ENCODE data around the gene CDH12.
"Not testable (repeated sequence)": the region's sequence is repeated elsewhere in the genome, so short reads cannot be mapped to it uniquely, and the experiment has no call there.

Gene CDH12

GRCh38 chr5:22554475-22554874 is 298.7 kb downstream of the CDH12 start:
- no peak for DNase-seq

GRCh38 chr5:22549876-22550671 is 303.1 kb downstream of the CDH12 start:
- no peak for DNase-seq

GRCh38 chr5:22542340-22542739 is 310.8 kb downstream of the CDH12 start:
- no peak for DNase-seq

GRCh38 chr5:22541037-22541436 is 312.1 kb downstream of the CDH12 start:
- DNase-seq = no peak

- no peak for DNase-seq
These were observed 313.4 kb downstream of the CDH12 start for GRCh38 chr5:22539762-22540161.

GRCh38 chr5:22531986-22532385 is 321.2 kb downstream of the CDH12 start:
- no peak for DNase-seq

GRCh38 chr5:22521521-22521920 is 331.6 kb downstream of the CDH12 start:
- DNase-seq = peak; percentile 2

GRCh38 chr5:22516497-22516896 is 336.6 kb downstream of the CDH12 start:
- DNase-seq = not testable (repeated sequence)

- DNase-seq = no peak
These were observed 338.9 kb downstream of the CDH12 start for GRCh38 chr5:22514231-22514630.

- no peak for DNase-seq
These were observed 347.3 kb downstream of the CDH12 start for GRCh38 chr5:22505891-22506290.

- DNase-seq = no peak
These were observed 348.7 kb downstream of the CDH12 start for GRCh38 chr5:22504411-22504810.

GRCh38 chr5:22500556-22500955 is 352.6 kb downstream of the CDH12 start:
- DNase-seq = no peak

GRCh38 chr5:22496666-22497065 is 356.5 kb downstream of the CDH12 start:
- DNase-seq = no peak

- DNase-seq = no peak
These were observed 358.0 kb downstream of the CDH12 start for GRCh38 chr5:22495016-22495720.

- DNase-seq = no peak
These were observed 364.7 kb downstream of the CDH12 start for GRCh38 chr5:22488427-22488826.

- DNase-seq = no peak
These were observed 372.8 kb downstream of the CDH12 start for GRCh38 chr5:22480305-22480704.

GRCh38 chr5:22473886-22474285 is 379.3 kb downstream of the CDH12 start:
- DNase-seq = no peak

- no peak for DNase-seq
These were observed 382.0 kb downstream of the CDH12 start for GRCh38 chr5:22471154-22471553.

GRCh38 chr5:22470408-22470807 is 382.7 kb downstream of the CDH12 start:
- DNase-seq = no peak

GRCh38 chr5:22465616-22466015 is 387.5 kb downstream of the CDH12 start:
- no peak for DNase-seq

GRCh38 chr5:22465177-22465576 is 388.0 kb downstream of the CDH12 start:
- no peak for DNase-seq

- DNase-seq = no peak
These were observed 393.0 kb downstream of the CDH12 start for GRCh38 chr5:22460189-22460588.

- DNase-seq = no peak
These were observed 420.2 kb downstream of the CDH12 start for GRCh38 chr5:22432905-22433304.

- DNase-seq = no peak
These were observed 421.3 kb downstream of the CDH12 start for GRCh38 chr5:22431840-22432239.
